Left forelimb (tissue), 1 donor: ENCODE data around the gene MAPKAP1.
"Not testable (repeated sequence)": the region's sequence is repeated elsewhere in the genome, so short reads cannot be mapped to it uniquely, and the experiment has no call there.

Source experiments
- DNase-seq: peaks from one replicate; pipeline ENCODE4 v3.0.0-alpha.2; 2018; ENCODE audit warnings: low spot score

MAPKAP1 gene

DNA sequence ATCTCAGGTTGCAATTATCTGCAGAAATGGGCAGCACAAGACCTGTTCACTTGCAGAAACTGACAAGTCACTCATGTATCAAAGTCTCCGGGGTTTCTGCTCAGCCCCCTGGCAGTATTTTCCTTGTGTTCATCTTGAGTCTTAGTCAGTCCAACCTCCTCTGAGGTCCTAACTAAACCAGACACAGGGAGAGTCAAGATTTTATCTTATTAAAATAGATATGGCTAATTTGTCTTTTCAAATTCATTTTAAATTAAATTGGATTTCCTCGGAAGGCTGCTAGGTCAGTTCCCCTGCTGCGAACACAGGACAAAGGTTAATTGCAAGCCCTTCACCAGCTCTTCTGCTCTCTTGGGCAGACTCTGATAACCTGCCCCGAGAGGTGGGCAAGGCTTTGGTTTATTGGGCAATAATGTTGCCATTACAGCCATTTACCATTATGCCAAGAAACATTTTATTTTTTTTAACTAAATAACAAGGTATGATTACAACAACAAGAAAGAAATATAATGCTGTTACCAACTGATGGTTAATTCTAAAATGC, 103.5 kb downstream of the MAPKAP1 start:
- DNase-seq, result no peak

DNA sequence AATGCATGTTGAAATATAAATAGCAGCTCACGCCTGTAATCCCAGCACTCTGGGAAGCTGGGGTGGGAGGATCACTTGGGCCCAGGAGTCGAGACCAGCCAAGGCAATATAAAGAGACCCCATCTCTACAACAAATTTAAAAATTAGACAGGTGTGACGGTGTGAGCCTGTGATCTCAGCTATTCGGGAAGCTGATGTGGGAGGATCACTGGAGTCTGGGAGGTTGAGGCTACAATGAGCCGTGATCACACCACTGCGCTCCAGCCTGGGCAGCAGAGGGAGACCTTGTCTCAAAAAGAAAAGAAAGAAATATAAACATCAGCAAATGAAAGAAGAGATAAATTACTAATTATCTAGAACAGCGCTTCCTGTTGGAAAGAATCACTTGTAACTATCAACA, 105.0 kb downstream of the MAPKAP1 start:
- DNase-seq, result no peak

DNA sequence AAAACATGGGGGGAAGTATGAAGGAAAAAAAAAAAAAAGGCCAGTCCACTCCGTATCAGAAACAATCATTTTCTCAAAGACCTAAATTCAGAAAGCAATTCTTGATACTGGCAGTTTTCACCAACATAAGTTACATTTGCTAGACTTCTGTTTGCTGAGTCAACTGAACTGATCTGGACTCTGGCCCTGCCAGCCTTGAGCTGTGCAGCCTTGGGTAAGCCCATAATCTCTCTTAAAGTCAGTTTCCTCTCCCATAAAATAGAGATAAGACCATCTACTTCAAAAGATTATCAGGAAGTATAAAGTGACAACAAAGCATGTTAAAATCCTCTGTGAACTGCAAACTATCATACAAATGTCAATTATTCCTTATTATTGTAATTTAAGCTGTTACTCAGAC, 106.8 kb downstream of the MAPKAP1 start:
- no peak for DNase-seq

DNA sequence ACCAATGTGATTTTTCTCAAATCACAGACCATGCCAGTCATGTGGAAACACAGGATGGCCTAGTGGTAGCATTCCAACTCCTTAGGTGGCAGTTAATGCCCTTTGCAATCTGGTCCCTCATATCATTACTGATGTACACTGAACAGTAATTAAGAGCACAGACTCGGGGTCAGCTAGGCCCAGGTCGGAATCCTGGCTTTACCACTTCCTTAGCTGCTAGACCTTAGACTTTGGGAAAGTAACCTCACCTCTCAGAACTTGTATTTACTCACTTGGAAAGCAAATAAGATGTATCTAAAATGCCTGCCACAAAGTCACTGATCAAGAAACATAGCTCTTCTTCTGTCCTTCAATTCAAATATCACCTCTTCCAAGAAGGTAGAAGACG, 112.8 kb downstream of the MAPKAP1 start:
- no peak for DNase-seq

DNA sequence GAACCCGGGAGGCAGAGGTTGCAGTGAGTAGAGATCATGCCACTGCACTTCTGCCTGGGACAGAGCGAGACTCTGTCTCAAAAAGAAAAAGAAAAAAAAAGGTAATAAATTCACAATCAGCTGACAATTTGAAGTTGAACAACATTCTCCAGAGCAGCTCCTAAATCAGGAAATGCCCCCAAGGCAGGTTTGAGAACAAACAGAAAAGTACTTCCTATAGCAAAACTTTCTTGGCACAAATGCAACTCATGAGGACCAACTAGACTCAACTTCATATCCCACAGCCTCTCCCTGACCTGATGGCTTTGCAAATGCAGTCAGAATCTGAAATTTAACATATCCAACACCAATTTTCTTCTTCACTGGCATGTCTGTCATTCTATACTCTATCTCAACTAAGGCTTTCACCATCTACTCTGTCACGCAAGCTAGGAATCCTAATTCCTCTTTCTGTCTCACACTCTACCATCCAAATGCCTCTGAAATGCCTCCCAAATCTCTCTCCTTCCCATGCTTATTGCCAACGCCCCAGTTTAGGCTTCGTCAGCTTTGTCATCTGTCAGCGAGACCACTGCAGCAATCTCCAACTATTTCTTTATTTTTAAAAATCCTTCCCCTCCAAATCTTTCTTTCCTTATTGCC, 113.3 kb downstream of the MAPKAP1 start:
- DNase-seq, result no peak

GRCh38 chr9:125591888-125592287, 115.1 kb downstream of the MAPKAP1 start:
- no peak for DNase-seq

DNA sequence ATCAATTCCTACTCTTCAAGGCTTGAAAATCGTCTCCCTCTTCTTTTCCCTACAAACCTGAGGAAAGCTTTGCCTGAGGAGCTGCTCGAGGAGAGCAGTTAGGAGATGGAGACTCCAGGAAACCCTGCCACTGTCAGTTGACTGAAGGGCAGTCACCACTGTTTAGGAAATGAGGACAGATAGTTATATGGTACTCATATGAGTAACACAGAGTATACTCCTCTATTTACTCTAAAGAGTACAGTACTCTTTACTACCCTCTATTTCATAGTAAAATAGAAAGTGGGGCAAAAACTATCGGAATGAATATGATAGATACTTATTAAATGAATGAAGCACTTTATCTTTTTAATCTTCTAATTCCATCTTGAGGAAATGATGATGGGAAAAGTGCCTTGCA, 115.8 kb downstream of the MAPKAP1 start:
- no peak for DNase-seq

DNA sequence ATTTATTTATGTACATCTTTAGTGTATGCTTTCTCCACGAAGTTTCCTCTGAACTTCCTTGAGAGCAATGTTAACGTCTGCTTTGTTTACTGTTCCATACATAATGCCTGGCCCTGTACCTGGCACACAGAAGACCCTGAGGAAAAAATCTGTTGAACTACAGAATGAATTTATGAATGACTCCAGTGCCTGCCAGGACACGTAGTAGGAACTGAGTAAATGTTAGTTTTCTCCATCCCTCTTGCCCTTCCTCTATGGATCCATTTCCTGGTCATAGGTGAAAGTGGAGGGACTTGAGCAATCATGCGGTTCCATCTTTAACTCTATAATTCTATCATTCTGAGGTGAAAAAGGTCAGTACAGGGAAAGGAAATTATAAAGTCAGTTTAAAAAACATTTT, 117.7 kb downstream of the MAPKAP1 start:
- no peak for DNase-seq

GRCh38 chr9:125587819-125588460, 119.1 kb downstream of the MAPKAP1 start:
- no peak for DNase-seq

- no peak for DNase-seq
Measured at GRCh38 chr9:125586172-125586511, 120.9 kb downstream of the MAPKAP1 start.

DNA sequence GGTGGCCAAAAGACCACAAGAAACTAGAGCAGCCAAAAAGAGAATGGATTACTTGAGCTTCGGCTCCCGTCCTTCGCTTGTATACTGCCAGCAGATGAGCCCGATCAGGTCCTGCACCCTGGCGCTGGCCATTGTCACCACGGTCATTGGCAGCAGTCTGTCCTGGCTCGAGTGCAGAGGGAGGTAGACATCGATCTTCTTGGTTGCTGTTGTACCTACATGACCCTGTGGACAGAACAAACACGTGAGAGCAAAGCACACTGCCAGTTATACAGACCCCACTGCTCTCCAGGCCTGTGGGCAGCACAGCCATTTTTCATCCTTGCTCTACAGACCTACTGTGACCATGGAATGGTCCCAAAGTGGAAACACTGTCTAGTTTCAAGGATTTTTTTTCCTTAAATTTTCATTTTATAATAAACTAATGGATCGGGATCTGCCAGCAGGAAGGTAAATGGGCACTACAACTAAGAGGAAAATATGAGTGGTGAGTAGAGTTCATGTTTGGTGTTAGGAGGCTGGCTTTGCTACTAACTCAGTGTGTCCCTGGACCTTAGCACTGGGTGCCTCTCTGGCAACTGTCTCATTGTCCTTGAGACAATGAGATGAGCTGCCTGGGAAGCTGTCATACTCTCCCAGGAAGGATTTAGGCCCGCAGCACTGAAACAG, 121.4 kb downstream of the MAPKAP1 start:
- DNase-seq, result no peak

DNA sequence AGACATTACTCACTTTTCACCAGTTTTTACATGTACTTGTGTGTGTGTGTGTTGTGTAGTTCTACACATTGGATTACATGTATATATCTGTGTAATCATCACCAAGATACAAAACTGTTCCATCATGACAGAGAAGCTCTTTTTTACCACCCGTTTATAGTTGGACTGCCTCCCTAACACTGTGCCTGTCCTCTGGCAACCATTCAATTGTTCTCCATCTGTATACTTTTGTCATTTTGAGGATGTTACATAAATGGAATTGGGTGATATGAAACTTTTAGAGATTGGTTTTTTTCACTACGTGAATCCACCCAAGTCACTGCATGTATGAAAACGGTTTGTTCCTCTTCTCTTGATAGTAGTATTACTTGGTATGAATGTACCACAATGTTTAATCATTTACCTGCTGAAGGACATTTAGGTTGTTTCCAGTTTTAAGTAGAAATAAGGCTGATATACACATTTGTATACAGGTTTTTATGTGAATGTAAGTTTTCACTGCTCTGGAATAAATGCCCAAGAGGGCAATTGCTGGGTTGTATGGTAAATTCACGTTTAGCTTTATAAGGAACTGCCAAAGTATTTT, 126.2 kb downstream of the MAPKAP1 start:
- no peak for DNase-seq

DNA sequence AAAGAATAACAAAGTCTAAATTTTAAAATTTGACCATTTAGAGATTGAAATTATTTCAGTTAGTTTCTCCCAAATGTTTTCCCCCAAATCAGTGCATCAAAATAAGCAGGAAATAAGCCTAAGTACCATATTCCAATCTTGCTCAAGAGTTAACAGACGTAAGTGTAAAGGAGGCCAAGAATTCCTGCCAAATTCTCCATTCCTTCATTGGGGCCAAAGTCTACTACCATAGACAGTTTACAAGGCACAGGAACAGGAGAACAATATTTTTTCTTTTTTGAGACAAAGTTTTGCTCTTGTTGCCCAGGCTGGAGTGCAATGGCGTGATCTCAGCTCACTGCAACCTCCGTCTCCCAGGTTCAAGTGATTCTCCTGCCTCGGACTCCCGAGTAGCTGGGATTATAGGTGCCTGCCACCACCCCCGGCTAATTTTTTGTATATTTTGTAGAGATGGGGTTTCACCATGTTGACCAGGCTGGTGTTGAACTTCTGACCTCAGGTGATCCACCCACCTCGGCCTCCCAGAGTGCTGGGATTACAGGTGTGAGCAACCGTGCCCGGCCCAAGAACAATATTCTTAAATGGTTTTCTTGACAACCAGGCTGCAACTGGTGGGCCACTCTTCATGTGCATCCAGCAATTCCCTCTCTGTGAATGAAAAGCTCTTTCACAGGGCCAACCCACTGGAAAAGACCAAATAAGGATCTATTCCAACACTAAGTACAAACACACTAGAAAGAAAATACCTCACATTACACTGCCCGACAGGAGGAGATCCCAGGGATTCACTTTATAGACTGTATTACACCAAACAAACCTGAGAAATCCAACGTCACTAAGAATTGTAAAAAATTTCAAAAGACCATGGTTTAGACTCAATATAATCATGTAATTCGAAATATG, 127.7 kb downstream of the MAPKAP1 start:
- no peak for DNase-seq

DNA sequence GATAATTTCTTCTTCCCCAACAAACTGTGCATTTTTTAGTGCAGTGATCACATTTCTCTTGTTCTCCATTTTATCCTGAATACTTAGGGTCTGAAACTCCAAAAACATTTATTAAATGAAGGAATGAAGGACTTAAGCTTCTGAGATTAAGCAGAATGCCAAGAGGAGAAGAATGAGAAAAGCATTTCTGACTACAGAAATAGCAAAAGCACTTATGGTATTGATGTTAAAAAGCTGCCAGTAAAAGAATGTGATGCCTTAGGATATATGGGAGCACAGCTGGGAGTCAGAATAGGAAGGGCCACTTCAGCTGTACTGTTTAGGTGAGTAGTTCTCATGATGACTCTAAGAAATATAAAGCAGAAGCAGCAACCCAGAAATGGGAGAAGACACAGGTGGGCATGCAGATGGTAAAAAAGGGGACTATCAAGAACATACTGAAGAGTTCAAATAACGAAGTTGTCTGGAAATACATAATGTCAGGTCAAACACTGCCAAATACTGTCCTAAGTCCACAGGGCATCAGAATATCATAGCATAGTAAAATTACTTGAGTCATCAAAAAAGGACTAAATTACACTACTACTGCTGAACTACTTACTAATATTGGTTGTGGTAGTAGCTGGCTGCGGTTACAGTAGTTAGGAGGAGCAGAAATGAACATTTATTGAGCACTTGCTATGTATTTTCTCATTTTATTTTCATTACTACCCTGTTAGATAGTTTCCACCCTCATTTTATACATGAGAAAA, 132.7 kb downstream of the MAPKAP1 start:
- DNase-seq, result no peak

GRCh38 chr9:125572461-125572860, 134.5 kb downstream of the MAPKAP1 start:
- DNase-seq, result not testable (repeated sequence)

DNA sequence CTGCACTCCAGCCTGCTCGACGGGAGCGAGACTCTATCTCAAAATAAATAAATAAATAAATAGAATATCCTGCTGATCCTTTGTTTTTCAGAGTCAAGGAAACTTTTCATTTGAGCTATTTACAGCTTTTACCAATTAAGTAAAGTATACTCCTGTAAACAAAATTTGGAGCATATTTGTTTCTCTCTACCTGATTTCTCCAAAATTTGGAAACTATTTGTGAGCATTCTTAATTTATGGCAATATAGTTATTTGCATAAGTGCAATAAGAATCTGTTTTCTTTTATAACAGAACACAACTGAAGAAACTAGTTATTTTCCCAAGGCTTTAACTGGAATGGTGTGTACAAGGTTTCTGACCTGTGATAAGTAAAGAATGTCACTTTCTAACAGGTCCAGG, 135.2 kb downstream of the MAPKAP1 start:
- not testable (repeated sequence) for DNase-seq

DNA sequence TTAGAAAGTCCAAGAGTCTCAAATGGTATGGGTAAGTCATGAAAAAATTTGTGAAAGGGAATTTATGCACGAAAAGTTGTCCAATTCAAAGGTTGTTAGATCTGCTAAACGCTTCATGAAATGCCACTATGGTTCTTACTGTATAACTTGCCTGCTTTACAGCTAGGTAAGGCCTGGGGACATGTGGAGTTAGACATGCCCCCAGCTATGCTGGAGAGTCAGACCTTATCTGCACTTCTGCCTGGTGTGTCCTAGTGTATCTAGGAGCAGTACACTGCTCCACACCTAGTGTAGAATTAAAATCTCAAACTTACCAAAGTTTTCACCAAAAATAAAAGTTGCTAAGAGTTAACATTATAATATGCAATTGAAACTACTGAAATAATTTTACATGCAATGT, 136.8 kb downstream of the MAPKAP1 start:
- no peak for DNase-seq

GRCh38 chr9:125568621-125569020, 138.4 kb downstream of the MAPKAP1 start:
- DNase-seq, result no peak

GRCh38 chr9:125566051-125566450, 141.0 kb downstream of the MAPKAP1 start:
- not testable (repeated sequence) for DNase-seq

- no peak for DNase-seq
Measured at GRCh38 chr9:125565126-125565525, 141.9 kb downstream of the MAPKAP1 start.

- no peak for DNase-seq
Measured at GRCh38 chr9:125564631-125565030, 142.4 kb downstream of the MAPKAP1 start.
